ENCODE measurements around the gene SPOPL.
"Not testable (repeated sequence)": the region's sequence is repeated elsewhere in the genome, so short reads cannot be mapped to it uniquely, and the experiment has no call there.

SPOPL gene

GRCh38 chr2:138531913-138532312 is 30.3 kb downstream of the SPOPL start:
- no peak for DNase-seq

DNA sequence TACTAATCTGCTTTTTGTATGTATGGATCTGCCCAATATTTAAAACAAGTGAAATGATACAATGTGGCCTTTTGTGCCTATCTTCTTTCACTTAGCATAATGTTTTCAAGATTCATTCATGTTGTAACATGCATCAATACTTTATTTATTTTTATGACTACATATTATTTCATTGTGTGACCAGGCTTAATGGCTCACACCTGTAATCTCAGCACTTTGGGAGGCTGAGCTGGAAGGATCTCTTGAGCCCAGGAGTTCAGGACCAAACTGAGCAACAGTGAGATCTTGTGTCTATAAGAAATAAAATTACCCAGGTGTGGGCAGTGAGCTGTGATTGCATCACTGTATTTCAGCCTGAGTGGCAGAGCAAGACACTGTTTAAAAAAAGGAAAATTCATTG is 33.2 kb downstream of the SPOPL start:
- no peak for DNase-seq

DNA sequence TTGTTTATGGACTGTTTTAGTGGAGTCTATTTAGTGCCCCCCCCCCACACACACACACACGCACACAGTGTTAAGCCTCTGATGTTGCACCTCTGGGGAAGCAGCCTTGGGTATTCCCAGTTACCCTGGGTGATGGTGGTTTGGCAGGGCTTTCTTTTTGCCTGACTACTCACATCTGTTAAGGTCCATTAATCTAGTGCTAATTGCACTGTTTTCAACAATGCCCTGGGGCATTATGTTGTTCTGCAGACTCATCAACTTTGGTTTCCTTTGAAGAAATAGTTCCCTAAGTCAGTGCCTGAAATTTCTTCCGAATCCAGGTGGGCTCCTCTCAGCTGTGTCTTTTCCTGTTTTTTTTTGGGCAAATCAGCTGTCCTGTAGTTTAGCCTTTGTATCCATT is 34.7 kb downstream of the SPOPL start:
- DNase-seq, result no peak

- no peak for DNase-seq
Observed at GRCh38 chr2:138536740-138537139, 35.2 kb downstream of the SPOPL start.

DNA sequence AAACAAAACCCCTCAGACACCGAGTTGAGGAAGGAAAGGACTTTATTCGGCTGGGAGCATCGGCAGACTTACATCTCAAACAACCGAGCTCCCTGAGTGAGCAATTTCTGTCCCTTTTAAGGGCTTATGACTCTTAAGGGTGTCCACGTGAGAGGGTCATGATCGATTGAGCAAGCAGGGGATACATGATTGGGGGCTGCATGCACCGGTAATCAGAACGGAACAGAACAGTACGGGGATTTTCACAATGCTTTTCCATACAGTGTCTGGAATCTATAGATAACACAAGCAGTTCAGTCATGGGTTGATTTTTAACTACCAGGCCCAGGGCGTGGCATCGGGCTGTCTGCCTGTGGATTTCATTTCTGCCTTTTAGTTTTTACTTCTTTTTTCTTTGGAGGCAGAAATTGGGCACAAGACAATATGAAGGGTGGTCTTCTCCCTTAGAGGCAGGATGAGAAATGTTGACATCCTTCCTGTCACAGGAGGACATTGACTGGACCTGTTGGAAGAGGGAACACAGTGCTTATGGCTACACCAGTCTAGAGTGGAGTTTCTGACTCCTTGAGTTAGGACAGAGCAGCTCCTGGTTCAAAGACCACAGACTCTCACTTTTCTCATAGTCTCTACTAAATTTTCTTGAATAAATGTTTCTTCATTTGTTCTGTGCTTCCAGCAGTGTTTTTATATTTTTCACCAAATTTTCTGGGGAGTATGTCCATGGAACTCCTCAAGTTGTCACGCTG is 35.8 kb downstream of the SPOPL start:
- DNase-seq, result no peak

DNA sequence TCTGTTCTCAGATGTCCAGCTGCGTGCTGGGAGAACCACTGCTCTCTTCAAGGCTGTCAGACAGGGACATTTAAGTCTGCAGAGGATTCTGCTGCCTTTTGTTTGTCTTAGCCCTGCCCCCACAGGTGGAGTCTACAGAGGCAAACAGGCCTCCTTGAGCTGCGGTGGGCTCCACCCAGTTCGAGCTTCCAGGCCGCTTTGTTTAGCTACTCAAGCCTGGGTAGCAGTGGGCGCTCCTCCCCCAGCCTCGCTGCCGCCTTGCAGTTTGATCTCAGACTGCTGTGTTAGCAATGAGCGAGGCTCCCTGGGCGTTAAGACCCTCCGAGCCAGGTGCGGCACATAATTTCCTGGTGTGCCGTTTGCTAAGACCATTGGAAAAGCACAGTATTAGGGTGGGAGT is 42.6 kb downstream of the SPOPL start:
- not testable (repeated sequence) for DNase-seq

GRCh38 chr2:138548796-138549195 is 47.2 kb downstream of the SPOPL start:
- DNase-seq, result no peak

GRCh38 chr2:138550172-138550571 is 48.6 kb downstream of the SPOPL start:
- DNase-seq, result no peak

GRCh38 chr2:138550670-138551287 is 49.2 kb downstream of the SPOPL start:
- DNase-seq, result no peak

- no peak for DNase-seq
Observed at GRCh38 chr2:138554123-138554522, 52.6 kb downstream of the SPOPL start.

DNA sequence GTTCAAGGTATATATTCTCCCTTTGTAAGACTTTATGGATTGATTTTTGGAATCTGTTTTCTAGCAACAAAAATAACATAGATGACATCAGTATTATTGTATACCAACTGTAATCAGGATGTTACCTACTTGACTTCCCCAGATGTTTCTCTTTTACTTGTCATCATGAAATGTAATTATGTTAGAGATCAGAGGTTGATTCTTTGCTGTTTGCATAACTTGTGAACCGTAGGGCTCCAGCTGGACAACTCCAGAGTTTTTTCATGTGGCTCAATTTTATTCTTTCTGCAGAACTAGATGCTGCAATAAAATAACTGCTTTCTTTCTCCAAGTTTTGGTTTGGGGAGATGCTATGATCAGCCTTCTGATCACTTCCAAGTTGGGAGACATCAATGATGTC is 58.1 kb downstream of the SPOPL start:
- no peak for DNase-seq

- no peak for DNase-seq
Observed at GRCh38 chr2:138564586-138565229, 63.1 kb downstream of the SPOPL start.

DNA sequence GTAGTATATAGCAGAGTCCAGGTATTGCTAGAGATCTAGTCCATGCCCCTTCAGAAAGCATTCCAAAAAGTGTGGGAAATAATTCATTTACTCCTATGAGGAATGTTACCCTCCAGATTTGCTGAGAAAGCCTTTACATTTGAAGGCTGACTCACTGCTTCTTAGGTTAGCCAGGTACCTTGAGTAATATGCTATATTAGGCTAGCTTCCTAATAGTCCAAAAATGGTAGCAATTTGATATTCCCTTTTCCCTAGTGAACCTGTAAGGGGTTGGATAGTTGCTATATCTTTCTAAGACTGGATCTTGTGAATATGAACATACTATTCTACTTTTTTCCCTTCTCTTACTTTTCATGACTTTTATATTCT is 63.6 kb downstream of the SPOPL start:
- DNase-seq, result no peak

DNA sequence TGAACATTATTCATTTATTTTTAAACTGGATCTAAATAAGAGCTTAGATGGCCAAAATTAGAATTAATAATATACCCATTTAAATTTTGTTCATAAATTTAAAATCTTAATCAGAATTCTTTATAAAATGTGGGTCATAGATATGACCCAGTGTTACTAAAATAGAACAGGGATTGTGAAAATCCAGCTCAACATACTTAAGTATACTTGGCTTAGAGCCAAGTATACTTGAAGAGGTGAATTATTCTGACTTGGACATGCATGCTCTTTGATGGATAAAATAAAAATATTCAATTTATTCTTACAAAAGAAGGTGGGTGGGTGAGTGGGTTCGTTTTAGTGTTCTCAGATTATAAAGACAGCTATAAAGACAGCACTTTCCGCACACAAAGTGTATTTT is 70.7 kb downstream of the SPOPL start:
- DNase-seq, result no peak

DNA sequence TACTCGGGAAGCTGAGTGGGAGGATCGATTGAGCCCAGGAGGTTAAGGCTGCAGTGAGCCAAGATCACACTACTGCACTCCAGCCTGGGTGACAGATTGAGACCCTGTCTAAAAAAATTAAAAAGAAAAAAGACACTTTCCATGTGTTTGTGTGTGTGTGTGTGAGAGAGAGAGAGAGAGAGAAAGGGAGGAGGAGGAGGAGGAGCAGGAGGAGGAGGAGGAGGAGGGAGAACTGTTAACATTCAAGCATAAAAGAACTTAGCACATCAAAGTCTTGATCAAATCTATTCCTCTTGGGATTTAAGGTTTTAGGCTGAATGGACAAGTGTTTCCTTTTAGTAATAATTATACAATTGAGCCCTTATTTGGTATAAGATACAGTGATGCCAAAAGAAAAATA is 75.5 kb downstream of the SPOPL start:
- DNase-seq, result no peak

GRCh38 chr2:138579556-138579955 is 78.0 kb downstream of the SPOPL start:
- no peak for DNase-seq

GRCh38 chr2:138581909-138582308 is 80.3 kb downstream of the SPOPL start:
- no peak for DNase-seq

DNA sequence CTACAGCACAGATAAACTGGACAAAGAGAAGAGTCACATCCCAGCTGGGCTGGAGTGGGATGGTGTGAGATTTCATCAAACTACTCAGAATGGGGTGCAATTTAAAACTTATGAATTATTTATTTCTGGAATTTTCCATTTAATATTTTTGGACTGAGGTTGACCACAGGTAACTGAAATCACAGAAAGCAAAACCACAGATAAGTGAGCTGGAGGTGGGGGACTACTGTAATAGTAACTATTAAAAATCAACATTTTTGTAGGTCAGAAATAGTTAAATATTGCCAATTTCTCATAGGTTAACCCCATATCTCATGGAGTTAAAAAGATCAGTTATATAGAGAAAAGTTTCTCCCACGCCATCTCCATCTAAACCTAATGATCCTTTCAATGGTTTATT is 88.1 kb downstream of the SPOPL start:
- no peak for DNase-seq

GRCh38 chr2:138596403-138596802 is 94.8 kb downstream of the SPOPL start:
- no peak for DNase-seq

DNA sequence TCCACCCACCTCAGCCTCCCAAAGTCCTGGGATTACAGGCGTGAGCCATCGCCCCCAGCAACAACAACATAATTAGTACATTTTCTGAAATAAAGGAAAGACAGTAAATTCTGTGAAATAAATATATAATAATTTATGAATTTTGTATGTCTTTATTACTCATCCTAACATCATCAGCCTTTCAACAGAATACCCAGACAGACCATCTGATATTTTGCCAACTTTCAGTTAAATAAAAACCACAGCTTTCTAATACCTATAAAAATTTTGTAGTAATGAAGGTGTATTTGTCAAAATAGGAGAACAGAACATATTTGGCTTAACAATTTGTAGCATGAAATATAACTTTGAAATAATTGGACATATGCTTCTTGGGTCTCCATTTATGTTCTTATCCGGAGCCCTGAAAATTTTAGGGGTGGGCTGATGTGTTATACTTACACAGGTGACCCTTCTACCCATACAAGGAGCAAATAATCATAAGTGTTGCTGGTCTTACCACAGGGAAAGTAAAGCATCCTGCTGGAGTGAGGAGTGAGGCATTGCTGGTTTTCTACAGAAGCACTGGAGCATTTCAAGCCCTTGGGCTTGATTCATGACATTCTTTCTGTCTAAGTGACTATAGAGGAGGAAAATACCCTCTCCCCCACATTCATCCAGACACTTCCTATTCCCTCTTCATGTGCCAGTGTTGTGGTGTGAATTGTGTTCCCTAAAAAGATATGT is 99.3 kb downstream of the SPOPL start:
- no peak for DNase-seq

- DNase-seq, result no peak
Observed at GRCh38 chr2:138601458-138602165, 100.0 kb downstream of the SPOPL start.

- DNase-seq, result no peak
Observed at GRCh38 chr2:138602166-138602460, 100.5 kb downstream of the SPOPL start.

DNA sequence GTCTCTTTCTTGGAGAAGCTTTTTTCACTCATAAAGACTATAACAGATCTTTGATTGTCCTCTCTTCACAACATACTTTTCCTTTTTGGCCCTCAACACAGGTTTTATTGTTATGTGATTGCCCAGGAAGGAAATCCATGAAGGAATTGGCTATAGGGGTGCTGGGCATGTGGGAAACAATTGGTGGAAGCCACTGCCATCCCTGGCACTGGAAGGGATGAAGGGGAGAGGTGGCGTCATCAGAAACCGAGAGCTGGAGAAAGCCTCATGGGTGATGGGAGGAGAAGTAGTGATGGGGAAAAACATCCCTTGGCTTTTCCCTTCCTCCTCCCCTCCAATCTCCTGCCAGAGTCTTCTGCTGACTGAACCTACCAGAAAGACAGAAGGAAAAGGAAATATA is 106.2 kb downstream of the SPOPL start:
- no peak for DNase-seq
